Measurements from ENCODE around the gene LRRC30. TPM values are rescaled to one million over a fixed set of nuclear protein-coding genes. Genes with fewer than 3 reads are reported as not detected.

The LRRC30 gene
- total and polyA plus RNA-seq, 2 donors (not counting 1 experiment from before 2014, with no cell fraction given), result not detected

DNA sequence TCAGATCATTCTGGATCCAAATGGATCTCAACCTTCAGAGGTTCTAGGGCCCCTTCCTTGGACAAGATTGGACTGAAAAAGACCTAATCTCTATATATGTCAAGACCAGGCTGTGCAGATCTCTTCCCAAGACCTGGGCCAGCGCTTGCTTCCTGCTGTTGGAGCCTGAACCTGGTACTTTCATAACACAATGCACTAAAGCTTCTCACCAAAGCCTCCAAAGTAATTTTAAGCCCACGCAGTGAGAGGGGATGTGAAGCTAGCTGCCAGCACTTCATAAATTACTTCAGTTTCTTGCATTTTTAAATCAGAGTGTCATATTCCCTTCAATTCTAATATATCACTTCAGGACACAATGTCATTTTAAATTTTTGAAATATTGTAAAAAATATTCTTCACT, 50.7 kb downstream of the LRRC30 start:
- Histone ChIP-seq H4K20me1 (ENCODE audit: control insufficient read depth, insufficient read depth, low read length, poor library complexity, severe bottlenecking) (no peaks in the 10 kb centered on the region), H3K4me2 (replicated peaks; ENCODE audit: low read depth, low read length, poor library complexity, severe bottlenecking) (no peak overlapping the region), H3K27me3 (replicated peaks in 1 of 4; ENCODE audit: control extremely low read depth in 1 of 4, control insufficient read depth in 3 of 4, insufficient read depth in 4 of 4, low read length in 3 of 4) (no peaks in the 10 kb centered on the region), H2AFZ (ENCODE audit: insufficient read depth, low read depth, low read length, poor library complexity, severe bottlenecking) (no peak overlapping the region), H3K9ac (ENCODE audit: low read length) (no peak overlapping the region), H3K79me2 (ENCODE audit: control insufficient read depth, insufficient read depth, low read length) (no peaks in the 10 kb centered on the region), H3K4me1 (ENCODE audit: control insufficient read depth in 2 of 2, insufficient read depth in 2 of 2, low read length in 2 of 2) (no peaks in the 10 kb centered on the region), H3K9me3 (ENCODE audit: control extremely low read depth in 1 of 3, control insufficient read depth in 2 of 3, insufficient read depth in 1 of 3, low read length in 2 of 3) (no peaks in the 10 kb centered on the region), H3K4me3 (ENCODE audit: control extremely low read depth in 1 of 5, extremely low read depth in 1 of 5, insufficient read depth in 1 of 5, low read depth in 2 of 5, low read length in 4 of 5) (no peak overlapping the region), H3K27ac (ENCODE audit: low read length in 2 of 2) (no peak overlapping the region), H3K36me3 (replicated peaks in 1 of 2; ENCODE audit: control extremely low read depth in 1 of 2, control insufficient read depth in 1 of 2, extremely low read depth in 1 of 2, insufficient read depth in 2 of 2, low read length in 1 of 2) (no peaks in the 10 kb centered on the region)
- H3K4me1 Mint-ChIP-seq, result no peaks in the 10 kb centered on the region
- intact Hi-C loops (cut with micrococcal nuclease), result no loop called here
- no peaks in the 10 kb centered on the region for H3K9me3 Mint-ChIP-seq (ENCODE audit: insufficient read depth)
- H3K27me3 Mint-ChIP-seq, result no peaks in the 10 kb centered on the region
- H3K27ac Mint-ChIP-seq, result no peak overlapping the region
- POLR2A ChIA-PET, result no interaction called here
- CTCF ChIA-PET, result no interaction called here
- 80% methylated on average over 1 of the region's 2 CpGs for WGBS (ENCODE audit: insufficient coverage)
- no peak for ATAC-seq (ENCODE audit: low read depth)
- H3K4me3 Mint-ChIP-seq, result no peak overlapping the region
- DNase-seq, result no peak
- TF ChIP-seq EZH2 (IDR thresholded peaks at IDR 0.05; ENCODE audit: borderline replicate concordance, insufficient read depth, low read depth, low read length, poor library complexity, severe bottlenecking) (no peak), CTCF (IDR thresholded peaks at IDR 0.05) (no peak)

Other genes starting within 250 kb of the LRRC30 start
- not detected in 2 replicates for gene LAMA1, start 113.3 kb upstream of the LRRC30 start, total RNA-seq
- not detected in 2 replicates for gene LAMA1, start 113.3 kb upstream of the LRRC30 start, polyA plus RNA-seq

Data from B cell (primary cell).